HEK293T (cell line): ENCODE measurements around the gene ADAM10.

Experiments used
- BHLHE40 ChIP-seq: fragments of 450-650 bp; IDR thresholded peaks from 2 replicates; pipeline ENCODE4 v1.6.1; 2016; ENCODE audit warnings: mild to moderate bottlenecking, moderate library complexity, borderline replicate concordance
- FOXK2 ChIP-seq: fragments of 450-650 bp; IDR thresholded peaks from 2 replicates; pipeline ENCODE4 v1.6.1; 2016; ENCODE audit warnings: mild to moderate bottlenecking
- LEF1 ChIP-seq: fragments of 450-650 bp; IDR thresholded peaks from 2 replicates; pipeline ENCODE4 v1.6.1; 2017; ENCODE audit warnings: mild to moderate bottlenecking, borderline replicate concordance
- TARDBP ChIP-seq: fragments of 450-650 bp; IDR thresholded peaks from 2 replicates; pipeline ENCODE4 v1.6.1; 2016

DNA sequence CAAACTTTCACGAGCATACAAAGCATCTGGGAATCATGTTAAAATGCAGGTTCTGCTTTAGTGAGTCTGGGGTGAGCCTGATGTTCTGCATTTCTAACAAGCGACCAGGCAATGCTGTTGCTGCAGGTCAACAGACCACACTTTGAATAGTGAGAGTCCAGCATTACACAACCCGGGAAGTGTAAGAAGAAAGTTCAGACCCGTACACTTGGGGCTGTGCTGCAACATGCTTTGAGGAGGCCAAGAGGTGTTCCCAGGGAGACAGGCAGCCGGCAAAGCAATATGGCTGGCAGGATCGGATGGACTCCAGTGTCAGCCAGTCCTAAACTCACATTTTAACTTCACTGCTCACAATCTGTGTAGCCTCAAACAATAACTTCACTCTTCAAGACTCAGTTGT is 183.5 kb downstream of the ADAM10 start:
- TF ChIP-seq LEF1 (no peak), FOXK2 (no peak), TARDBP (no peak), BHLHE40 (no peak)
